ENCODE data around the gene TTLL5.

Gene TTLL5

DNA sequence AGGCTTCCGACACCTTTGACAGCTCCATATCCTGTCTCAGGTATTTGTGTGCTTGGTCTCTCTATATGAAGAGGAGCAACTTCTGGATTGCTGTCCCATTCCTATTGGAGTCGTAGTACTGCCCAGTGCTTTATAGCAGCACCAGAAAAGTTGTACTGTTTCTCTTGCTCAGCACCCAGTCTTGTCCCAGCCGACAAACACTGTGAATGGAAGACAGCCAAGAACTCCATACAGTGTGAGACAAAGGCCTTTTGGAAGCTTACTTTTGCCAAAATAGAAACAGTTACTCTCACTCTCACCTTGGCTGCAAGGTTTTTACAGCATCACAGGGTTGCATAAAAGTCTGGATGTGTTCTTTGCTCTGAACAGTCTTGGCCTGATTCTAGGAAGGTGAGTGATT, 215.5 kb downstream of the TTLL5 start:
- Histone ChIP-seq H3K4me3 (ENCODE audit: low read length) (no peak overlapping the region), H3K36me3 (ENCODE audit: control insufficient read depth, insufficient read depth, low read length, severe bottlenecking) (no peaks in the 10 kb centered on the region), H3K4me1 (ENCODE audit: control insufficient read depth, insufficient read depth, low read length) (peaks cover 25% of the 10 kb centered on the region), H3K27me3 (replicated peaks; ENCODE audit: control insufficient read depth, insufficient read depth, low read length) (no peaks in the 10 kb centered on the region), H3K9me3 (ENCODE audit: control insufficient read depth, low read length) (no peaks in the 10 kb centered on the region), H3K9ac (ENCODE audit: low read length) (no peak overlapping the region)
- no peak for DNase-seq (ENCODE audit: low read depth)

DNA sequence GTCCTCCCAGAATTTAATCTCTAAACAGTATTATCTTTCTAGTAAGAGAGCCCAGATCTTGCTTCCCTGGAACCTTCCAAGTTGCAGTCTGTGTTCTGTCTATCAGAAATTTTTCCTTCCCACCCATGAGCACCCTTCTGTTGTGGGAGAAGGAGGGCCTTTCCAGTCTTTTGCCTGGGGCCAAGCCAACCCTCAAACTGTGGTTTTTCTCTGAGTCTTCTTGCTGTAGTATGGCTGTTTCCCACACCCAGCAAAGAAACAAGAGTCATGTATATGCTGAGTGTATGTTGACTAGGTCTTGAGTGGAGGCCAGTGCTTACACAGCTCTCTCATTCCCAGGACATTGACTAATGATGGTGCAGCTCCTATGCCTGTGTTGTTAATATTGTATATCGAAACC, 216.2 kb downstream of the TTLL5 start:
- H3K9ac ChIP-seq (ENCODE audit: low read length), result no peak overlapping the region
- no peaks in the 10 kb centered on the region for H3K27me3 ChIP-seq (replicated peaks; ENCODE audit: control insufficient read depth, insufficient read depth, low read length)
- no peaks in the 10 kb centered on the region for H3K9me3 ChIP-seq (ENCODE audit: control insufficient read depth, low read length)
- peaks cover 25% of the 10 kb centered on the region for H3K4me1 ChIP-seq (ENCODE audit: control insufficient read depth, insufficient read depth, low read length)
- no peak overlapping the region for H3K4me3 ChIP-seq (ENCODE audit: low read length)
- DNase-seq (ENCODE audit: low read depth), result peak; percentile 78
- H3K36me3 ChIP-seq (ENCODE audit: control insufficient read depth, insufficient read depth, low read length, severe bottlenecking), result no peaks in the 10 kb centered on the region

DNA sequence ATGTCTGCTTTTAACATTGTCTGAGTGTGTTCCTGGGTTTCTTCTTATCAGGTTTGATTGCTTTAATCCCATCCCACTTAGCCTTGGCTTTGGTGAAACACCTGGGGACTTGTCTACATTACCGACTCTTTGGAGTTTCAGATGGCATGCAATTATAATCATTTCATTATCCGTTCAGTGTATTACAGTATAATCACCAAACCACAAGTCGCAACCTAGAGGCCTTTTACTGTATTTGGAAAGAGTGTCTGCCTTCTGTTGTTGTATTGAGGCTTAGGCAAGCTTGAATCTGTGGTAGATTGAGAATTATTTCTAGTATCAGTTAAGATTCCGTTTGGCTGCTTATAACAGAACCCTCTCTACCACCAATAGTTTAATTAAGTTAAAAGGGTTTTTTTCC, 216.8 kb downstream of the TTLL5 start:
- no peak for DNase-seq (ENCODE audit: low read depth)
- Histone ChIP-seq H3K4me1 (ENCODE audit: control insufficient read depth, insufficient read depth, low read length) (peaks cover 25% of the 10 kb centered on the region), H3K9me3 (ENCODE audit: control insufficient read depth, low read length) (no peaks in the 10 kb centered on the region)

DNA sequence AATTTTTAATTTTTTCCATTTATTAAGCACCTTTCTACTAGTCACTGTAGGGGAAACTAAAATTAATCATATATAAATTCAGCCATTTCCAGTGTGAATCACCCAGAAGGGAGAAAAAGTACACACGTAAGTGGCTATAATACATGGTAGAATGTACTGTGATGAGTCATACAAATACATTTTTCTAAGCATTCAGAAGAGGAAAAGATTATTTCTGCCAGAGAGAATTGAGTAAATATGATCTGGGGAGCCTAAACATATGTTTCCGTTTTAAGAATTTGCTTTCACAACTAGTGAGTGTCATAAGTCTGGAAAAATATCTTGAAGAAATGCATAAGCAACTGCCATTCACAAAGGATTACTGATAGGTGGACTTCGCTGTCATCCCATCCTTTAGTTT, 218.0 kb downstream of the TTLL5 start:
- H3K9me3 ChIP-seq (ENCODE audit: control insufficient read depth, low read length), result no peaks in the 10 kb centered on the region
- peaks cover 31% of the 10 kb centered on the region for H3K4me1 ChIP-seq (ENCODE audit: control insufficient read depth, insufficient read depth, low read length)
- DNase-seq (ENCODE audit: low read depth), result peak; percentile 96
- H3K9ac ChIP-seq (ENCODE audit: low read length), result no peak overlapping the region
- no peak overlapping the region for H3K4me3 ChIP-seq (ENCODE audit: low read length)
- no peaks in the 10 kb centered on the region for H3K27me3 ChIP-seq (replicated peaks; ENCODE audit: control insufficient read depth, insufficient read depth, low read length)
- no peaks in the 10 kb centered on the region for H3K36me3 ChIP-seq (ENCODE audit: control insufficient read depth, insufficient read depth, low read length, severe bottlenecking)

More for the DNA sequence above, 216.8 kb downstream of the TTLL5 start:
- Histone ChIP-seq H3K9ac (ENCODE audit: low read length) (no peak overlapping the region), H3K27me3 (replicated peaks; ENCODE audit: control insufficient read depth, insufficient read depth, low read length) (no peaks in the 10 kb centered on the region), H3K4me3 (ENCODE audit: low read length) (no peak overlapping the region), H3K36me3 (ENCODE audit: control insufficient read depth, insufficient read depth, low read length, severe bottlenecking) (no peaks in the 10 kb centered on the region)

DNA sequence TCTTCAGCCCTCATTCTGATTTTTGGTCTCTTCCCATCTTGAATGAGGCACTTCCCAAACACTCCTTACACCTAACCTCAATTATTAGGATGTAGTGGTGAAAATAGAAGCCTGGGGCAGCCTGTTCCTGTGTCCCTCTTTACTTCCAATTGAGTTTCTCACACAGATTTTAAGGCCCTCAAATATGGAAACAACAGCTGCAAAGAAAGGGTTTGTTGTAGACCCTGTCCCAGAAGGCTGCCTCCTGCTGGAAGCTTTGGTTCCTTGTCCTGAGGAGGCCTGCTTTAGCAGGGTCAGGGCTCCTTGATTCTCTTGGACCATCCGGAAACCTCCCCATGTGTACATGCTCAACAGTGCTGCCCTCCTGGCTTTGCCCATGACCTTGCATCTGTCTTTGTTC, 219.5 kb downstream of the TTLL5 start:
- DNase-seq (ENCODE audit: low read depth), result no peak
- H3K4me3 ChIP-seq (ENCODE audit: low read length), result no peak overlapping the region
- no peak overlapping the region for H3K9ac ChIP-seq (ENCODE audit: low read length)
- H3K4me1 ChIP-seq (ENCODE audit: control insufficient read depth, insufficient read depth, low read length), result peaks cover 42% of the 10 kb centered on the region
- no peaks in the 10 kb centered on the region for H3K27me3 ChIP-seq (replicated peaks; ENCODE audit: control insufficient read depth, insufficient read depth, low read length)
- no peaks in the 10 kb centered on the region for H3K36me3 ChIP-seq (ENCODE audit: control insufficient read depth, insufficient read depth, low read length, severe bottlenecking)
- H3K9me3 ChIP-seq (ENCODE audit: control insufficient read depth, low read length), result no peaks in the 10 kb centered on the region

DNA sequence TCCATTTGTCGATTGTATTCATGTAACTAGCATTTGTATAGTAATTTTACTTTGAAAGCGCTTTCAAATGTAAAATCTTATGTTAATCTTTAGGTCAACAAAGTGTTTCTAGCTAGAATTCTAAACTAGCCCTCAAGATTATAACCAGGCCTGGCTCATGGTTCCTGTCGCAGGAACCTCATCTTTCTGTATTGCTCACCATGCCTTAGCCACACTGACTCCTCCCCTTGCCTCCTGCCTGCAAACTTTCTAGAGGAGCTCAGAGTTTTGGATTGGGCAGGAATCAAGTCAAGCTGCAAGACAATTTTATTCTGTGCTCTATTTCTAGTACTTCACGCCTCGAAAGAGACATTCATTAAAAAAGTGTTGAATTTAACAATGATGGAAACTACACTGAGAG, 220.9 kb downstream of the TTLL5 start:
- H3K27me3 ChIP-seq (replicated peaks; ENCODE audit: control insufficient read depth, insufficient read depth, low read length), result no peaks in the 10 kb centered on the region
- H3K36me3 ChIP-seq (ENCODE audit: control insufficient read depth, insufficient read depth, low read length, severe bottlenecking), result no peaks in the 10 kb centered on the region
- H3K9ac ChIP-seq (ENCODE audit: low read length), result no peak overlapping the region
- no peak for DNase-seq (ENCODE audit: low read depth)
- H3K4me3 ChIP-seq (ENCODE audit: low read length), result no peak overlapping the region
- H3K9me3 ChIP-seq (ENCODE audit: control insufficient read depth, low read length), result no peaks in the 10 kb centered on the region
- peaks cover 56% of the 10 kb centered on the region for H3K4me1 ChIP-seq (ENCODE audit: control insufficient read depth, insufficient read depth, low read length)

DNA sequence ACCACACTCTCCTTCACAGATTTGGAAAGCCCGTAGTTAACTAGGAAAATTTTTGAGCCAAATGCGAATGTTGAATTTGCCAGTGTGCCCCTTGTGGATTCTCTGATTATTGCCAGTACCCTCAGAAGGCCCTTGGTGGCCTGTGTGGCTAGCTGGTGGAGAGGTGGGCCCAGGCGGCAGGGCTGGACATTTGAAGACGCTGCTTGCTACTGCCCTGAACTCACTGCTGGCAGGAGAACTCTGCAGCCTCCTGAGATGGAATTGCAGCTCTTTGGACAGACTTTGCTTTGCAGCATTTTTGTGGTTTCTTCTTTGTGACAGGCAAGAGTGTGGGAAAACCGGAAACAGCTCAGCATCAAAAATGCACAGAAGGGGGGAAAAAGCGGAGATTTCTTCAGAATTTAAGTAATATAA, 223.2 kb downstream of the TTLL5 start:
- peak; percentile 90 for DNase-seq (ENCODE audit: low read depth)
- no peak overlapping the region for H3K9ac ChIP-seq (ENCODE audit: low read length)
- no peaks in the 10 kb centered on the region for H3K27me3 ChIP-seq (replicated peaks; ENCODE audit: control insufficient read depth, insufficient read depth, low read length)
- H3K36me3 ChIP-seq (ENCODE audit: control insufficient read depth, insufficient read depth, low read length, severe bottlenecking), result no peaks in the 10 kb centered on the region
- no peaks in the 10 kb centered on the region for H3K9me3 ChIP-seq (ENCODE audit: control insufficient read depth, low read length)
- peaks cover 43% of the 10 kb centered on the region for H3K4me1 ChIP-seq (ENCODE audit: control insufficient read depth, insufficient read depth, low read length)
- no peak overlapping the region for H3K4me3 ChIP-seq (ENCODE audit: low read length)

DNA sequence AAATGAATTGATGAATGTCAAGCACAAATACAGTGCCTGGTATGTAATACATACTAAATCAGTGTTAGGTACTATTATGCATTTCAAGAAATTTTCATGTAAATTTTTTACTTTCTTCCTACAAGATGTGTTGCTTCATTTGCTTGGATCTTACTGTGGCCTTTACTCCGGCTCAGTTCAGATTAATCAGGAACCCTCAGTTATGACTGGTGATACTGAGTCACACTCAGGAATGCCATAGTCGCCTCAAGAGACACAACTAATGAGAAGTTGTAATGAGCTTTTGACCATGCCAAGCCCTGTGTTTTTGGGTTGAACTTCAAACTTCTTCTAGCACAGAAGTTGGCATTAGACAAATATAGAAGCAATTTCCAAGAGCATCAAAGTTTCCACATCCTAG, 224.8 kb downstream of the TTLL5 start:
- Histone ChIP-seq H3K9ac (ENCODE audit: low read length) (peak overlapping the region; percentile 63), H3K9me3 (ENCODE audit: control insufficient read depth, low read length) (no peaks in the 10 kb centered on the region), H3K36me3 (ENCODE audit: control insufficient read depth, insufficient read depth, low read length, severe bottlenecking) (no peaks in the 10 kb centered on the region), H3K4me1 (ENCODE audit: control insufficient read depth, insufficient read depth, low read length) (peaks cover 39% of the 10 kb centered on the region), H3K4me3 (ENCODE audit: low read length) (peak overlapping the region; percentile 49), H3K27me3 (replicated peaks; ENCODE audit: control insufficient read depth, insufficient read depth, low read length) (no peaks in the 10 kb centered on the region)
- DNase-seq (ENCODE audit: low read depth), result peak; percentile 52

DNA sequence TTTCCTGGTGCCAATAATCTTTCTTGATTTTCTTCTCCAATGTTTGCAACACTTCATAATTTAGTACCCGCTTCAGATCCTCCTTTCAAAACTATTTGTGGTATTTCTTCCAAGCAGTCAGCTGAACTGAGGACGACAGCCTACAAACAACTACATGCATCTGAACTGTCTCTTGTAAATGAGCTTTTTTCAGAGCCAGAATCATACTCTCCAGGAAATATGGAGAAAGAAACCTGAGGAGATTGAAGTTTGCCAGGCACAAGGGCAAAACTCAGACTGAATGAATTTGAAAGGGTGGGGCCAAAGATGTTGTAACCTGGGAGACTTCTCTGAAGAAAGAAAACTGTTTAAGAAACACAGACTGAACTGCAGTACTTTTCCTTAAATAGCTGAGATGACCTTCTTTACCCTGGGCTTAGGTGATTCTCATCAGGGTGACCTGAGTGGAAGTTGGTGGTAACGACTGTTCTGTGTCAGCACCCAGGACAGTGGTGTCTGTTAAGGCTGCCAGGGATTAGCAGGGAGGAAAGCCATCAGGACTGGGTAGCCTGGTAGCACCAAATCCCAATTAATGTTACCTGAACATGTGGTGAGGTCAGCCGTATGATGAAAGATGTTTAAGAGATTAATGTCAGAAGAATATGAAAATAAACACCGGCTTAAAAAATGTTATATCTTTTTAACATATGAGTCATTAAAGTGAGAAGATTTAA, 225.7 kb downstream of the TTLL5 start:
- Histone ChIP-seq H3K4me3 (ENCODE audit: low read length) (peak overlapping the region; percentile 49), H3K9ac (ENCODE audit: low read length) (peak overlapping the region; percentile 63), H3K27me3 (replicated peaks; ENCODE audit: control insufficient read depth, insufficient read depth, low read length) (no peaks in the 10 kb centered on the region), H3K9me3 (ENCODE audit: control insufficient read depth, low read length) (no peaks in the 10 kb centered on the region), H3K36me3 (ENCODE audit: control insufficient read depth, insufficient read depth, low read length, severe bottlenecking) (peaks cover 3% of the 10 kb centered on the region), H3K4me1 (ENCODE audit: control insufficient read depth, insufficient read depth, low read length) (peaks cover 39% of the 10 kb centered on the region)
- peak; percentile 73 for DNase-seq (ENCODE audit: low read depth)

DNA sequence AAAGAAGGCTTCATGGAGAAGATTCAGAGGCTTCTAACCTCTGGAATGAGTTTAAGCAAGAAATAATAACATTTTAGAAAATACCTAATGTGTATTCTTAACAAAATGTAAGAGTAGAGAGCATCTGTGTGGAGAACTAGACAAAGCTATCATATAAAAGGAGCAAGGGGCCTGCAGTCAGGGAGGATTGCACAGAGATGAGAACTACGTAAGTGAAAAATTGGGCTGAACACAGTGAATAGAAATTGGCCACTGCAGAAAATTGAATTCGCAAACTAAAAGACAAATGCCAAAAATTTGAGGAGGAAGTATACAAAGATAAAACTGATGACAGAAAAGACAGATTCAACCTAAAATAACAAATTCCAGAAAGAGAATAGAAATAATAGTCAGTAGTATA, 227.9 kb downstream of the TTLL5 start:
- Histone ChIP-seq H3K4me3 (ENCODE audit: low read length) (no peak overlapping the region), H3K36me3 (ENCODE audit: control insufficient read depth, insufficient read depth, low read length, severe bottlenecking) (peaks cover 3% of the 10 kb centered on the region), H3K9ac (ENCODE audit: low read length) (no peak overlapping the region), H3K9me3 (ENCODE audit: control insufficient read depth, low read length) (no peaks in the 10 kb centered on the region), H3K4me1 (ENCODE audit: control insufficient read depth, insufficient read depth, low read length) (peaks cover 34% of the 10 kb centered on the region), H3K27me3 (replicated peaks; ENCODE audit: control insufficient read depth, insufficient read depth, low read length) (no peaks in the 10 kb centered on the region)
- no peak for DNase-seq (ENCODE audit: low read depth)

DNA sequence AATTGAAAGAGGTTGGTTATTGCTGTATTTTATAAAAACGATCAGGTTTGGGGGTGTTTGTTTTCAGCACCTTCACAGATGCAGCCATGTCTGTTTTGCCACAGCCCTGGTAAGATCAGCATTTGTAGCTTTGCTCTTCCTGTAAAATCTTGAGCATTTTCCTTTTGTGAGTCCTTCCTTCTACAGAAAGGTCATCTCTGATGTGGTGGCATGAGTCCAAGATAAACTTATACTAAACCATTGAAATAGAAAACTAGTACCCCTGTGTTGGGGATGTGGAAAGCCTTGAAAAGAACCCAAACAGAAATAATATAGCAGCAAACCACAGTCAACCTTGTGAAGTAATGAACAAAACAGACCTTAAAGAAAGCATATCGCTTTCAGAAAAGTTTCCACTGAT, 235.3 kb downstream of the TTLL5 start:
- Histone ChIP-seq H3K4me3 (ENCODE audit: low read length) (no peak overlapping the region), H3K9ac (ENCODE audit: low read length) (no peak overlapping the region), H3K9me3 (ENCODE audit: control insufficient read depth, low read length) (no peaks in the 10 kb centered on the region), H3K36me3 (ENCODE audit: control insufficient read depth, insufficient read depth, low read length, severe bottlenecking) (peaks cover 2% of the 10 kb centered on the region), H3K4me1 (ENCODE audit: control insufficient read depth, insufficient read depth, low read length) (no peaks in the 10 kb centered on the region), H3K27me3 (replicated peaks; ENCODE audit: control insufficient read depth, insufficient read depth, low read length) (no peaks in the 10 kb centered on the region)
- DNase-seq (ENCODE audit: low read depth), result no peak

DNA sequence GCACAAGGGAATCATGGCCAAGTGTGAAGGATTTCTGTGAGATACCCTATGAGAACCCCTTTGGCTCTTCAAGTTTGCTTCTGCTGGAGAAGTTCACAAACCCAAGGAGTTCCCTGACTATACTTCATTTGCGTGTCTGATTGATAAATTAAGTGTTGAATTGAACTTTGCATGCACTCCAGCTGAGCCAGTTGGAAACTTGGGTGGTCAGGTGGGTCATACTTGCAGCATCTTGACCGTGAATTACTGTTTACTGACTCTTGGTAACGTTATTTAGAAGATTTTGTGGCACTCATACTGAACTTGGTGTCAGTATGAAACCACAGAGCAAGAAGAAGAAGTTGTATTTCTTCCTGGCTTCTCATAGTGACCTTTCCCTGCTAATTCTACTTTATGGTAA, 243.3 kb downstream of the TTLL5 start:
- H3K36me3 ChIP-seq (ENCODE audit: control insufficient read depth, insufficient read depth, low read length, severe bottlenecking), result peaks cover 6% of the 10 kb centered on the region
- no peaks in the 10 kb centered on the region for H3K9me3 ChIP-seq (ENCODE audit: control insufficient read depth, low read length)
- no peak overlapping the region for H3K9ac ChIP-seq (ENCODE audit: low read length)
- H3K4me1 ChIP-seq (ENCODE audit: control insufficient read depth, insufficient read depth, low read length), result peaks cover 7% of the 10 kb centered on the region
- H3K27me3 ChIP-seq (replicated peaks; ENCODE audit: control insufficient read depth, insufficient read depth, low read length), result no peaks in the 10 kb centered on the region
- no peak overlapping the region for H3K4me3 ChIP-seq (ENCODE audit: low read length)
- DNase-seq (ENCODE audit: low read depth), result no peak
